GM20000 (cell line): ENCODE results near the gene LRMDA.
"Not testable (repeated sequence)": the region's sequence is repeated elsewhere in the genome, so short reads cannot be mapped to it uniquely, and the experiment has no call there.

Experiments used
- DNase-seq: peaks from one replicate; pipeline ENCODE4 v3.0.0; 2012; ENCODE audit warnings: low spot score
- CTCF ChIP-seq: IDR thresholded peaks from 2 replicates; pipeline ENCODE4 v1.5.1; 2012; ENCODE audit warnings: mild to moderate bottlenecking, control low read depth; ENCODE audit errors: extremely low read depth, missing control alignments

Gene LRMDA

GRCh38 chr10:76050291-76050625 lies 618.8 kb downstream of the LRMDA start:
- DNase-seq, result no peak
- TF ChIP-seq CTCF, result no peak

DNA sequence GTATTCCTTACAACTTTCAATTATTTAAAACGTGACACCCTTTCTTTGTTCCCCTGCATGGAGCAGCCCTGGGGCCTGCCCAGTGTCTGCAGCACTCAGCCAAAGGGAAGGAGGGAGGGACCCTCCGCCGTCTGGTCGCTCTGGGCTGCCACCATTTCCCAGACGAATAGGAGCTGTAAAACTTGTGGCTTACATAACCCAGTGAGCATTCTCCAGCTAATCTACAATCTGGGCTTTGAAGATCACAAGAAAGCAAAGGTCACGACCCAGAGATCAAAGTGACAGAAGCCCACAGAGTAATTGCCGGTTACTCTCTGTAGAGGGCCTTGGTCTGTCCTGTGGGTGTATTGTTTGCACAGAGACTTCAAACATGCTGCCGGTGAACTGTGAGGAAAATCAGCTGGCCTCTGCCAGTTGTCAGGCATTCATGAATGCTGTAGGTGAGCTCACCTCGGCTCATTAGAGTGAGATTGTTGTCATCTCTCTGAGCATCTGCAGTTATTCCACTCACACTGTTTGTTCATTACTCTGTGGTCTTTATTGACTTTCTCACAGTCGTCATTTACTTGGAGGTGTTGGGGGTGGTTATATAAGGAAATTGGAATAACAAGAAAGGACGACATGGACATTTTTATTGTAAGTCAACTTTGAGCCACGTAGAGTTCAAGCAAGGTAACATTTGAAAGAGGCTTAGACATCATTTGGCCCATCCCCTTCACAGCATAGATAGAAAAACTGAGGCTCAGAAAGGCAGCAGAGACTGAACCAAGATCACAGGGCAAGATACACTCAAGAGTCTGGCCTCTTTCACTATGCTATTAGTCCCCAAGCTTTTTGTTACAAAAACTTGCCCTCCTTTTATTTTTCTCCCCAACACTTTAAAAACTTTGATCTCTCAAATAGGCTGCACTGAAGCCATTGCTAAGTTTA lies 619.8 kb downstream of the LRMDA start:
- no peak for DNase-seq
- no peak for TF ChIP-seq CTCF

GRCh38 chr10:76052682-76053503 lies 621.5 kb downstream of the LRMDA start:
- DNase-seq, result no peak
- TF ChIP-seq CTCF, result no peak

- TF ChIP-seq CTCF, result no peak
- DNase-seq, result no peak
Measured at GRCh38 chr10:76055466-76055865, 624.0 kb downstream of the LRMDA start.

GRCh38 chr10:76055963-76056362 lies 624.5 kb downstream of the LRMDA start:
- TF ChIP-seq CTCF, result no peak
- no peak for DNase-seq

- DNase-seq, result not testable (repeated sequence)
Measured at GRCh38 chr10:76060993-76061392, 629.6 kb downstream of the LRMDA start.

DNA sequence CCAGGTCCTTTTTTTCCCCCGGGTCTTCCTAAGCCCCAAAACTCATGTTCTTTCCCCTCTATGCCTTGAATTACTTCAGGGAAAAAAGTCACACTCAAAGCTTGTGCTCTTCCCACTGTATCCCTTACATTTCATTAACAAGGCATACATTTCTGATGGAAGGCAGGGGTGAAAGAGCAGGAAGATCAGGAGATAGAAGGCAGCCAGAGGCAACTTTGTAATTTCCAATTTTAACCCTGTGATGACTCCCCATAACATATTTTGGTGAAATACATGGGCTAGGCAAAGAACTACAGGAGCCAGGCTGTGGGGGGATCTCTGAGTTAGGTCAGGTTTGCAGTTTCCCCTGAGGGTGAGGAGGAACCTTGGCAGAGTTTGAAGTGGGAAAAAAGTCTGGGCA lies 635.0 kb downstream of the LRMDA start:
- TF ChIP-seq CTCF, result no peak

More for the DNA sequence above, 635.0 kb downstream of the LRMDA start:
- no peak for DNase-seq
